ENCODE data around the gene VNN1.

VNN1 gene, protein sequence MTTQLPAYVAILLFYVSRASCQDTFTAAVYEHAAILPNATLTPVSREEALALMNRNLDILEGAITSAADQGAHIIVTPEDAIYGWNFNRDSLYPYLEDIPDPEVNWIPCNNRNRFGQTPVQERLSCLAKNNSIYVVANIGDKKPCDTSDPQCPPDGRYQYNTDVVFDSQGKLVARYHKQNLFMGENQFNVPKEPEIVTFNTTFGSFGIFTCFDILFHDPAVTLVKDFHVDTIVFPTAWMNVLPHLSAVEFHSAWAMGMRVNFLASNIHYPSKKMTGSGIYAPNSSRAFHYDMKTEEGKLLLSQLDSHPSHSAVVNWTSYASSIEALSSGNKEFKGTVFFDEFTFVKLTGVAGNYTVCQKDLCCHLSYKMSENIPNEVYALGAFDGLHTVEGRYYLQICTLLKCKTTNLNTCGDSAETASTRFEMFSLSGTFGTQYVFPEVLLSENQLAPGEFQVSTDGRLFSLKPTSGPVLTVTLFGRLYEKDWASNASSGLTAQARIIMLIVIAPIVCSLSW

DNA sequence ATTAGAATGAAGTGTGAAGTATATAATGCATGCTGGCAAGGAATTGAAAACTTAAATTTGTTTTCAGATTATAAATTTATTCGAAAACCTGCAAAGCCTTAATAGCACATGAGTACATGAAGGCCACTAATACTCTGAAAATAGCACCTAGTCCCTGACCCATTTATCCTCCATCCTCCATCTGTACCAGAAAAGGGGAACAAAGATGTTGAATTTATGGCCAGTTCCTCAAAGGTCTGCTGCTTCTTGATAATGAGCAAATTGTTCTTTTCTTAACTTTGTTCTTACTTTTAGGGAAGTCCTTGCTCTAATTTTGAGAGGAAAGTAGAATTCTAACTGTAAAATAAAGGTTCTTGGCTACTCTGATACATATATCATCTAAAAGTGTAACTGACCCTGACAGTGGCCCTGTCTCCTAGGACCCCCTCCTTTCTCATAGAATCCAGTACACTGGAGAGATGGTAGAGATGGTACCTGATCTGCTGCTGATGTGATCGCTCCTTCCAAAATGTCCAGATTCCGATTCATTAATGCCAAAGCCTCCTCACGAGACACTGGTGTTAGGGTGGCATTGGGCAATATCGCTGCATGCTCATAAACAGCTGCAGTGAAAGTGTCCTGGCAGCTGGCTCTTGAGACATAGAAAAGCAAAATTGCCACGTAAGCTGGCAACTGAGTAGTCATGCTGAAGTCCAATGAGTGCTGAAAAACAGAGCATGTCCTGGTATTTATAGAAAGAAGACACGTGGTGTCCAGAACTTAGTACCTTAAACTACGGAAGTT is at the start of gene VNN1:
VNN1 (minus strand) TSS at position 704 of the 783 bp plus-strand sequence; CDS start at position 684, 20 bp downstream.
- peak; percentile 37 for DNase-seq (ENCODE audit: low spot score)

GRCh38 chr6:132763269-132763668 is 49.4 kb upstream of the VNN1 start:
- peak; percentile 17 for DNase-seq (ENCODE audit: low spot score)

GRCh38 chr6:132760256-132760655 is 46.4 kb upstream of the VNN1 start:
- no peak for DNase-seq (ENCODE audit: low spot score)

- DNase-seq (ENCODE audit: low spot score), result no peak
These were observed 44.8 kb upstream of the VNN1 start for GRCh38 chr6:132758689-132759088.

DNA sequence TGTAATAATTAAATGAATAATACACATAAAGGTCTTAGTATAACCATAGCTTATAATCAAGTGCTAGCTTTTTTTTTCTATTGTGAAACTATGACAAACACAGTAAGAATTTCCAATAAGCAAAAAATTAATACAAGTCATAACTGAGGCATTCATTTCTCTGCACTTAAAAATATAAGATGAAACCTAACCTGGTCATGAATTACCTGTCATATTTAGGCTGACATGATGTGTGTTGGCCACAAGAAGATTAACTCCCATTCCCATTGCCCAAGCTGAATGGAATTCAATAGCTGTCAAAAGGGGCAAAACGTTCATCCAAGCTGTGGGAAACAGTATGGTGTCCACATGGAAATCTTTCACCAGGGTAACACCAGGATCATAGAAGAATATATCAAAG is 38.4 kb upstream of the VNN1 start:
- DNase-seq (ENCODE audit: low spot score), result no peak

- DNase-seq (ENCODE audit: low spot score), result no peak
These were observed 38.0 kb upstream of the VNN1 start for GRCh38 chr6:132751828-132752227.

DNA sequence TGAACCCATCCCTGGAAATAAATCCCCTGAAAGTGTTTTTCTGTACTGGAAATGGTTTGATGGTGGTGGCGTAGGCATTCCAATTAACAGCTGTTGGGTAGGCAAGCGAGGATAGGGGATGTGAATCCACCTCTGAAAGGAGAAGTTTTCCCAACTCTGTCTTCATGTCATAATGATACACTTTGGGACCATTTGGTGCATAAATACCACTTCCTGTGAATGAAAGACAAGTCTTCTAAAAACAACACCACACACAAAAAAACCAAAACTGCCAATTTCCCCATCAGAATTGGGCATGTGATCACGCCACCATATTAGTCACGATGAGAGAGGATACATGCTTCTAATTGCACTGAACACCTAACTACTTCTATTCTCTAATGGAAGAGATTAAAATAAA is 37.5 kb upstream of the VNN1 start:
- no peak for DNase-seq (ENCODE audit: low spot score)

GRCh38 chr6:132750455-132751248 is 36.8 kb upstream of the VNN1 start:
- no peak for DNase-seq (ENCODE audit: low spot score)

DNA sequence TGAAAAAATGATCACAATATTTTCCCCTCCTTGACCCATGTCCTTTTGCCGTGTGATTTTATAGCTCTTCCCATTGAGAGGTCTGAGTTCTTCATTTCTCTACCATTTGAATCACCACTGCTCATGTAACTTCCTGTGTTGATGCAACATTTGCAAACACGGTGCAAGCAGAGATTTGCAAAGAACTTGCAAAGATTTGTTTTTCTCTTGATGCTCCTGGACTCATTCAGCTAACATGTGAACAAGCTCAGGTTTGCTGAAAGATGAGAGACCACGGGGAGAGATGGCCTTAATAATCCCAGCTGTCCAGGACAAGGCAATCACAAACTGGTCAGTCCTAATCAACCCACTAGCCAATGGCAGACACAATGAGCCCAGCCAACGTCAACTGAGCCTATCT is 35.3 kb upstream of the VNN1 start:
- peak; percentile 5 for DNase-seq (ENCODE audit: low spot score)

DNA sequence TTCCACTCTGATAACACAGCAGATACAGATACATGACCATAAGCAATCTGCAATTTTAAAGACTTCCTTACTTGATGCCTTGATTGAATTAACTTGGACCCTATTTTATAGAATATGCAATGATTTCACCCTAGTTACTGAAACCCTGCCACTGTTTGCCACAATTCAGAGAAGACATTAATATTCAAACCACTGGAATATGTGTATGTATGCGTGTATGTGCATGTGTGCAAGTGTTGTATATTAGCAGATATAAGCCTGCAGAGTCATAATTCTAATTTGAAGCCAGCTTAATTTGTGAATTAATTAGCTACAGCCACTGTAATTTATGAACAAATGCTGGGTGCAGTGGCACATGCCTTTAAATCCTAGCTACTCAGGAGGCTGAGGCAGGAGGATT is 34.6 kb upstream of the VNN1 start:
- no peak for DNase-seq (ENCODE audit: low spot score)

DNA sequence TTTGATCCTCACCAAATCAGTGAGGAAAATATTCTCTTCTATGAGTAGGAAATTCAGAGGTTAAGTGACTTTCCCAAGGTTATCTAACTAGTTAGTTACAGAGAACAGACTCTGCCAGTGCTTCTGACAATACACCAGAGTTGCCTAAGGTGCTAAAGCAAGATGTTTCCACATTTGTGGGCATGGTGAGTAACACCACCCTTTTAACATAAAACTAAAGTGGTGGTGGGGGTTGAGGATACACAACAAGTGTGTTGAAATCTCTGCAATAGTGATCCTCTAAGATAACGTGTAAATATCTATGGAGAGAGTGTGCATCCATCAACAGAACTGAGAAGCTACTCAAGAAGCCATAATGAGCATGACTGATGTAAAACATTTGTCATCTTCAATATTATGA is 32.2 kb upstream of the VNN1 start:
- no peak for DNase-seq (ENCODE audit: low spot score)

- DNase-seq (ENCODE audit: low spot score), result no peak
These were observed 28.6 kb upstream of the VNN1 start for GRCh38 chr6:132742495-132742894.

DNA sequence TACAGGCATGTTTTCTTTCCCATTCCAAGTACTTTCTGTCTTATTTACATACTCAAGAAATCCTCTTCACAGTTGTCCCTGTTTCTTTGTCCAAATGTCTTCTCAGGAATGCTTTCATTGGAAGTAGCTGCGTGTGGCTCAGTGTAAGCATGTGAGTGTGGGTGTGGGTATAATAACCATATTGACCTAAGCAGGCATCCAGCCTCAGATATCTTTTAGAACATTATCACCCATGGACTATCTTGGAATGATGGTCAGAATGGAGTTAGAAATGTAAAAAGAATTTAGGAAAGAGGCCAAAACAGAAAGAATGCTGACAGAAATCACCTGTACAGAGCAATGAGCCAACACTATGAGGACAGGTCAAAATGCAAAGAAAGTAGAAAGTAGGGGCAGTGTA is 27.4 kb upstream of the VNN1 start:
- DNase-seq (ENCODE audit: low spot score), result no peak

DNA sequence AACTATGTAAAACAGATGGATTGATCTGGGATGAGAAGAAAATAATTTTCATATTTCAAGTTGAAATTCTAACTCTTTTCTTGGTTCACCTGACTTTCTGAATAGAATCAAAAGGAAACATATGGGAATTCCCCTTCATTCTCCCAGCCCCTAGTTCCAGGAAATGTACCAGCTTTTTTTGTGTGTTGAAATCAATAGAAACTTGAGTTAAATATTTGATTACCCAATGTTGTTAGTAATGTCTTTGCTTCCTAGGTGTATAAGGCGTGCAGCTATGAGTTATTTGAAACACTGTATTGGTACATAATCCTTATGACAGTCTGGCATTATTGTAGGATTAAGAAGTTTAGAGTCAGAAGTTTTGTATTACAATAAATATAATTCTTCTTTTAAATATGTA is 22.4 kb upstream of the VNN1 start:
- no peak for DNase-seq (ENCODE audit: low spot score)

- peak; percentile 15 for DNase-seq (ENCODE audit: low spot score)
These were observed 20.9 kb upstream of the VNN1 start for GRCh38 chr6:132734694-132735236.

GRCh38 chr6:132733814-132734213 is 20.0 kb upstream of the VNN1 start:
- DNase-seq (ENCODE audit: low spot score), result no peak

DNA sequence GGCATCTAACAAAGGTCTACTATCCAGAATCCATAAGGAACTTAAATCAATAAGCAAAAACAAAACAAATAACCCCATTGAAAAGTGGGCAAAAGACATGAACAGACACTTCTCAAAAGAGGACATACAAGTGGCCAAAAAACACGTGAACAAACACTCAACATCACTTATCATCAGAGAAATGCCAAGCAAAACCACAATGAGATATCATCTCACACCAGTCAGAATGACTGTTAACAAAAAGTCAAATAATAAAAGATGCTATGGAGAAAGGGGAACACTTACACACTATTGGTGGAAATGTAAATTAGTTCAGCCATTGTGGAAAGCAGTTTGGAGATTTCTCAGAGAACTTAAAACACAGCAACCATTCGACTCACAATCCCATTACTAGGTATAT is 19.4 kb upstream of the VNN1 start:
- no peak for DNase-seq (ENCODE audit: low spot score)

DNA sequence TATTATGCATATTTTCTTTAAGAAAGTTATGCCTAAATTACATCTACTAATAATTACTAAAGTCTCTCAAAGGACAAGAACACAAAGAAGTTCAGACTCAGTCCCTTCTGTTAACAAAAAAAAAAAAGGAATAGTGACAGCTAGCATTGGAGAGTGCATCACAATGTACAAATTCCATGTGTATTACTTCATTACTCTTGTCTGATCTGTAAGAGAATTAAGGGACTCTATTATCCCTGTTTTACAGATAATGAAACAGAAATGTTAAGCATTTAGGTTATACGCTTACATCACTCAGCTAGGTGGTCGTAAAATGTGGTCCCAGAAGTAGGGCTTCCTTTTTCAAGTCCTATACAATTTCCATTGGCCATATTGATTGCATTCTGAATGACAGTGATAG is 17.2 kb upstream of the VNN1 start:
- DNase-seq (ENCODE audit: low spot score), result no peak

DNA sequence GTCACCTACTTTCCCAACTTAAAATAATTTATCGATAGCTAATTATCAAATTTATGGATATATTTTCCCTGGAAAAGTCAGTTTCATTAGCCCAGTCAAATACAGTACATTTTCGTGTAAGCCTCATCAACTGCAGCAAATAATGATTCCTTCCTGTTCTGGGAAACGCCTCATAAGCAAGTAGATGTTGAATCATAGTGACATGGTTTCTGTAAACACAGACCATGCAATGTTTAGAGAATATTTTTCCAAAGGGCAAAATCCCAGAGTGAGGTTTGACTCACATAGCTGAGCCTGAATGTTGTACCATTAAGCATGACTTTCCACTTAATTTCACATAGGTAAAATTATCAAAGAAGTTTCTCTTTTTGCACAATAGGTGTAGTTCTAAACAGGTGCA is 16.7 kb upstream of the VNN1 start:
- DNase-seq (ENCODE audit: low spot score), result no peak

- no peak for DNase-seq (ENCODE audit: low spot score)
These were observed 14.8 kb upstream of the VNN1 start for GRCh38 chr6:132728616-132729015.

GRCh38 chr6:132726608-132726975 is 12.7 kb upstream of the VNN1 start:
- DNase-seq (ENCODE audit: low spot score), result no peak

DNA sequence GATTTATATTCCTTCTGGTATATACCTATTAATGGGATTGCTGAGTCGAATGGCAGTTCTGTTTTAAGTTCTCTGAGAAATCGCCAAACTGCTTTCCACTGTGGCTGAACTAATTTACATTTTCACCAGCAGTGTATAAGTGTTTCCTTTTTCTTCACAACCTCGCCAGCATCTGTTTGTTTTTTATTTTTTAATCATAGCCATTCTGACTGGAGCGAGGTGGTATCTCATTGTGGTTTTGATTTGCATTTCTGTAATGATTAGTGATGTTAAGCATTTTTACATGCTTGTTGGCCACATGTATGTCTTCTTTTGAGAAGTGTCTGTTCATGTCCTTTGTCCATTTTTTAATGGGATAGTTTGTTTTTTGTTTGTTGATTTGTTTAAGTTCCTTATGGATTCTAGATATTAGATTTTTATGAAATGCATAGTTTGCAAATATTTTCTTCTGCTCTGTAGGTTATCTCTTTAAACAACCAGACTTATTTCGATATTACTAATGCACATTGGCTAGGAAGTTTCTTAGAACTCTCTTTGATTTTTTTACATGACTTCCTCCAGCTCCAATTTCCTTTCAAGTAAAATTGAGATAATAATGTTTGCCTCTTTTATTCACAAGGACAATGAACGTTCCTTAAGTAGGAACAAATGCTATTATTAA is 12.2 kb upstream of the VNN1 start:
- DNase-seq (ENCODE audit: low spot score), result no peak
